ENCODE measurements around the gene NPDC1.

The NPDC1 gene

DNA sequence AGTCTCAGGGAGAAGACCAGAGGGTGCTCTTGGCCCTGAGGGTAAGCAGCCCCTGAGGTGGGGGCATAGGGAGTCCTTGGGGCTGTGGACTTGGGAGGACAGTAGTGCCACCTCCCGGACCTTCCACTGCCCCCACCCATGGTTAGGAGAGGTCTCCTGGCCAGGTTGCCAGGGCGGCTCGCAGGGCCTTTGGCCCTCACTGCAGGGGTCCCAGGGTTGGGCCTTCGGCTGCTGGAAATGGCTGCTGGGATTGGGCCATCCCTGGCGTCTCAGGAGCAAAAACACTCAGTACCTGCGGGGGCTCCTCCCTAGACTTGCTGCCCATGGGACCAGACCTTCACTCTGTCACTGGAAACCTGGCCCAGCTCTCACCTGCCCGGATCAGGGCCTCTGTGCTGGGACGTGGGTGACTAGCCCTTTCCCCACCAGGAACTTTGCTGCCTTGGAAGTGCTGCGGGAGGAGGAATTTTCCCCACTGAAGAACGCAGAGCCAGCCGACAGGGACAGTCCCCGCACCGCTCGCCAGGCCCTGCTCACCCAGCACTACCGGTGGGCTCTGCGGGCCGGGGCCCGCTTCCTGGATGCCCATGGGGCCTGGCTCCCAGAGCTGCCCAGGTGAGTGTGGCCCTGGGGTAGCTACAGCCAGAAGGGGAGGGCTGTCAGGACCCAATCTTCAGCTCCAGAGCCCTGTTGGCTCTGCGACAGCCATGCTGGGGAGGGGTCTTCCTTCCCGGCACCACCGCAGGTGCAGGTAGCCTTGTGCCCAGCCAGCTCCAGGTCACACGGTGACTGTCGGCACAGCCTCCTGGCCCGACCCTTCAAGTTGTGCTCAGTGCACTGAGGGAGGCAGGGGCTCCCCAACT lies 34.5 kb upstream of the NPDC1 start:
- no peaks in the 10 kb centered on the region for H3K36me3 Mint-ChIP-seq (ENCODE audit: low read depth)
- peaks cover 84% of the 10 kb centered on the region for H3K27me3 Mint-ChIP-seq (ENCODE audit: low read depth, poor library complexity)
- peaks cover 13% of the 10 kb centered on the region for H3K4me1 Mint-ChIP-seq

DNA sequence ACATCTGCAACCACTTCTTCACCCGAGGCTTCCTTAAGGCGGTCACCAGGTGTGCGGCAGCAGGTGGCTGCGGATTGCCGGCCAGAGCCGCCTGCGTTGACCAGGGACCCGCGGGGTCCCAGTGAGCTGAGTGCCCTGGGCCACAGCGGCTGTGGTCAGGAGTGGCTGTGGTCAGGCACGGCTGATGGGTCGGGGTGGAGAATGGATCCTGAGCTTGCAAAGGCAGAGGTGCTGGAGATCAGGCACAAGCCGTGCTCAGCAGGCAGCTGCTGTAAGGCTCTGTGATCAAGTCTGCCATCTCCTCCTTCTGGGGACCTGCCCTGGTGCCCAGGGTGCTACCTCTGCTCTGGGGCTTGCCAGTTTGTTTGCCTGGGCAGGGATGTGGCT lies 33.4 kb upstream of the NPDC1 start:
- peaks cover 12% of the 10 kb centered on the region for H3K4me1 Mint-ChIP-seq
- H3K4me3 Mint-ChIP-seq, result no peak overlapping the region
- TF ChIP-seq, protein P1, sequence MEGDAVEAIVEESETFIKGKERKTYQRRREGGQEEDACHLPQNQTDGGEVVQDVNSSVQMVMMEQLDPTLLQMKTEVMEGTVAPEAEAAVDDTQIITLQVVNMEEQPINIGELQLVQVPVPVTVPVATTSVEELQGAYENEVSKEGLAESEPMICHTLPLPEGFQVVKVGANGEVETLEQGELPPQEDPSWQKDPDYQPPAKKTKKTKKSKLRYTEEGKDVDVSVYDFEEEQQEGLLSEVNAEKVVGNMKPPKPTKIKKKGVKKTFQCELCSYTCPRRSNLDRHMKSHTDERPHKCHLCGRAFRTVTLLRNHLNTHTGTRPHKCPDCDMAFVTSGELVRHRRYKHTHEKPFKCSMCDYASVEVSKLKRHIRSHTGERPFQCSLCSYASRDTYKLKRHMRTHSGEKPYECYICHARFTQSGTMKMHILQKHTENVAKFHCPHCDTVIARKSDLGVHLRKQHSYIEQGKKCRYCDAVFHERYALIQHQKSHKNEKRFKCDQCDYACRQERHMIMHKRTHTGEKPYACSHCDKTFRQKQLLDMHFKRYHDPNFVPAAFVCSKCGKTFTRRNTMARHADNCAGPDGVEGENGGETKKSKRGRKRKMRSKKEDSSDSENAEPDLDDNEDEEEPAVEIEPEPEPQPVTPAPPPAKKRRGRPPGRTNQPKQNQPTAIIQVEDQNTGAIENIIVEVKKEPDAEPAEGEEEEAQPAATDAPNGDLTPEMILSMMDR (IDR thresholded peaks at IDR 0.05), result no peak
- H3K27ac Mint-ChIP-seq, result no peak overlapping the region
- H3K36me3 Mint-ChIP-seq (ENCODE audit: low read depth), result no peaks in the 10 kb centered on the region
- DNase-seq, result no peak
- H3K9me3 Mint-ChIP-seq, result no peaks in the 10 kb centered on the region
- H3K27me3 Mint-ChIP-seq (ENCODE audit: low read depth, poor library complexity), result peaks cover 92% of the 10 kb centered on the region

More for the DNA sequence above, 34.5 kb upstream of the NPDC1 start:
- TF ChIP-seq, protein P1 (IDR thresholded peaks at IDR 0.05), result no peak
- H3K9me3 Mint-ChIP-seq, result no peaks in the 10 kb centered on the region
- no peak for DNase-seq
- no peak overlapping the region for H3K4me3 Mint-ChIP-seq
- H3K27ac Mint-ChIP-seq, result no peak overlapping the region

DNA sequence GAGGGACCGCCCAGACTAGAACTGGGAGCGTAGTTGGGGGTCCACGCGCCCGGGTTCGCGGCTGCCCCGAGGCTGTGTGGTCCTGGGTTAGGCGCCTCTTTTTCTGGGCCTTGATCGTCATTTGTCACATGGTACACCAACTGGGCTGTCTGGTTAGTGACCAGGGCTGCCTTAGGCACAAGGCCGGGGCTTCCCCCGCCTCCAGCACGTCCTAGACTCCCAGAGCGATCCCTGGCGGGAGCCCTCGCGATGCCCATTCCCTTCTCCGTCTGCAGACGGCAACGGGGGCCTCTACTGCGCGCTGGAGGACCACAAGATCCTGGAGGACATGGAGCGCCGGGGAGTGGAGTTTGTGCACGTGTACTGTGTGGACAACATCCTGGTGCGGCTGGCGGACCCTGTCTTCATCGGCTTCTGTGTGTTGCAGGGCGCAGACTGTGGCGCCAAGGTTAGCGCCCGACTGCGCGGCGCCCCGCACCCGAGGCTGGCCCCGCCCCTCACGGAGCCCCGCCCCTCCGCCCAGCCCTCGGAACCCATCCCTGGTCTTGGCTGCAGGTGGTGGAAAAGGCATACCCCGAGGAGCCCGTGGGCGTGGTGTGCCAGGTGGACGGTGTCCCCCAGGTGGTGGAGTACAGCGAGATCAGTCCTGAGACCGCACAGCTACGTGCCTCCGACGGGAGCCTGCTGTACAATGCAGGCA lies 32.9 kb upstream of the NPDC1 start:
- H3K9me3 Mint-ChIP-seq, result no peaks in the 10 kb centered on the region
- H3K27me3 Mint-ChIP-seq (ENCODE audit: low read depth, poor library complexity), result peaks cover 92% of the 10 kb centered on the region
- peaks cover 12% of the 10 kb centered on the region for H3K4me1 Mint-ChIP-seq
- peak overlapping the region; percentile 71 for H3K4me3 Mint-ChIP-seq
- no peaks in the 10 kb centered on the region for H3K36me3 Mint-ChIP-seq (ENCODE audit: low read depth)
- DNase-seq, result peak; percentile 54
- H3K27ac Mint-ChIP-seq, result no peak overlapping the region
- TF ChIP-seq, protein P1 (IDR thresholded peaks at IDR 0.05), result no peak

DNA sequence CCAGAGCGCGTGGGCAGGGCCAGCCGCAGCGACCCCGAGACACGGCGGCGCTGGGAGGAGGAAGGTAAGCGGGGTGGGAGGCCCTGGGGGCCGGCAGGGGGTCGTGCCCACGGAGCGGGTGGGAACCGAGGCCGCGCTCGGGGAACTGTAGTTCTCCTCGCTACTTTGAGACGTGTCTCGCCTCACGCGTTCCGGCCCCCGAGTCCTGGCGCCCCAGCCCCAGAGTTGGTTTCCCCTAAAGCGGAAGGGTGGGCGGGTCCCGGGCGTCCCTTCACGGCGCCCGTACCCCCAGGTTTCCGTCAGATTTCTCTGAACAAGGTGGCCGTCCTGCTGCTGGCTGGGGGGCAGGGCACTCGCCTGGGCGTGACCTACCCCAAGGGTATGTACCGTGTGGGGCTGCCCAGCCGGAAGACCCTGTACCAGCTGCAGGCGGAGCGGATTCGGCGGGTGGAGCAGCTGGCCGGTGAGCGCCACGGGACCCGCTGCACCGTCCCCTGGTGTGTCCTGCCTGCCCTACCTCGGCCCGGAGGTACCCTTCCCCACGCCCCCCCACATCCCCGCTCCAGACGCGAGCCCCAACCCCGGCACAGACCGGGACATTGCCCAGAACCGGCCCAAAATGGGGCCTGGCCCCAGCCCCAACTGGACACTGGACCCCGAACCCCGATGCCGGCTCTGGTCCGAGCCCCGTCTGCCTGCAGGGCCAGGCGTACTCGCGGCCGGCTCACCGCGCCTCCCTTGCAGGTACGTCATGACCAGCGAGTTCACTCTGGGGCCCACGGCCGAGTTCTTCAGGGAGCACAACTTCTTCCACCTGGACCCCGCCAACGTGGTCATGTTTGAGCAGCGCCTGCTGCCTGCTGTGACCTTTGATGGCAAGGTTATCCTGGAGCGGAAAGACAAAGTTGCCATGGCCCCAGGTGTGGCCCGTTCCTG lies 32.0 kb upstream of the NPDC1 start:
- Mint-ChIP-seq H3K4me3 (peak overlapping the region; percentile 71), H3K27ac (no peak overlapping the region), H3K36me3 (ENCODE audit: low read depth) (no peaks in the 10 kb centered on the region), H3K9me3 (no peaks in the 10 kb centered on the region), H3K4me1 (peaks cover 10% of the 10 kb centered on the region), H3K27me3 (ENCODE audit: low read depth, poor library complexity) (peaks cover 86% of the 10 kb centered on the region)
- TF ChIP-seq, protein P1 (IDR thresholded peaks at IDR 0.05), result no peak
- DNase-seq, result no peak

DNA sequence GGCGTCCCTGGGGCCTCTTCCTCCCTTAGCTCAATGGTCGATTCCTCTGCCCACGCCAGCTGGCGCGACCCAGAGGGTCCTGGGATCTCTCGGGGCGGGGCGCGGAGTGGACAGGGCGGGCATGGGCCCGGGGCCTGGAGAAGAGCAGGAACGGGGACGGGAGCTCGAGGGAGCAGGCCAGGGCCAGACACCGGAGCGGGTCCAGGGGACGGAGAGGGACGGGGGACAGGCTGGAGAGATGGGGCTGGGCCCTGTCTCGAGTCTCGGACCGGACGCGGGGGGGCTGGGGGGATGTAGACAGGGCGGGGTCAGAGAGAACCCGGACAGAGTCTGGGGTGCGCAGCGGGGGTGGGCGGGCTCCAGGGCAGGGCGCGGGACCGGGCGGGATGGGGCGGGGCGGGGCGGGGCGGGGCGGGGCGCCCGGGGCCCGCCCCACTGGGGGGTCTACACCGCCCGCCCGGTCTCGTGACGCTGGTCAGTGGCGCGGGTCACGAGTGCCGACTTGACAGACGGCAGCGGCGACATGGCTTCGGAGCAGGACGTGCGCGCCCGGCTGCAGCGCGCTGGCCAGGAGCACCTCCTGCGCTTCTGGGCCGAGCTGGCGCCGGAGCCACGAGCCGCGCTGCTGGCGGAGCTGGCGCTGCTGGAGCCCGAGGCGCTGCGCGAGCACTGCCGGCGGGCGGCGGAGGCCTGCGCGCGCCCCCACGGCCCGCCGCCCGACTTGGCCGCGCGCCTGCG lies 31.2 kb upstream of the NPDC1 start, which contains the start of gene UAP1L1:
Gene UAP1L1 (plus strand): TSS at position 508 of the 738 bp plus-strand sequence. CDS start 16 bp downstream, at position 524.
- Mint-ChIP-seq H3K27ac (no peak within 1 kb of the TSS), H3K36me3 (ENCODE audit: low read depth) (no peaks in the 10 kb centered on the region), H3K9me3 (no peaks in the 10 kb centered on the region), H3K4me1 (peaks cover 10% of the 10 kb centered on the region), H3K4me3 (peak within 1 kb of the TSS; percentile 71), H3K27me3 (ENCODE audit: low read depth, poor library complexity) (peaks cover 88% of the 10 kb centered on the region)
- DNase-seq, result peak; percentile 61
- TF ChIP-seq, protein P1 (IDR thresholded peaks at IDR 0.05), result no peak

Measured in nephron progenitor cell (in vitro differentiated cells).